GM18499 (cell line): ENCODE data around the gene GABRB1.
A peak's percentile ranks its signal among the peaks of the same experiment; 100 is the strongest.

ENCODE experiments used
- ATAC-seq: cut with Tn5 transposase; IDR thresholded peaks from one replicate; pipeline ENCODE4 v1.9.1; 2021; ENCODE audit warnings: moderate number of reproducible peaks; ENCODE audit not compliant: insufficient read depth, unreplicated experiment

The GABRB1 gene

GRCh38 chr4:47442980-47443379 is 411.6 kb downstream of the GABRB1 start:
- no peak for ATAC-seq

GRCh38 chr4:47444031-47444430 is 412.7 kb downstream of the GABRB1 start:
- ATAC-seq: no peak

GRCh38 chr4:47451657-47452056 is 420.3 kb downstream of the GABRB1 start:
- ATAC-seq: no peak

- ATAC-seq: no peak
These were observed 431.4 kb downstream of the GABRB1 start for GRCh38 chr4:47462799-47463234.

- peak; percentile 84 for ATAC-seq
These were observed 432.0 kb downstream of the GABRB1 start, which contains the start of gene COMMD8 for GRCh38 chr4:47463235-47463956. Gene COMMD8 (minus strand): TSS chr4:47463702. CDS start chr4:47463651, 51 bp downstream.

- ATAC-seq: peak; percentile 33
These were observed 433.6 kb downstream of the GABRB1 start for GRCh38 chr4:47465004-47465403.

GRCh38 chr4:47466056-47466785 is 434.9 kb downstream of the GABRB1 start:
- no peak for ATAC-seq

GRCh38 chr4:47468706-47469365 is 437.5 kb downstream of the GABRB1 start:
- no peak for ATAC-seq

- ATAC-seq: no peak
These were observed 438.6 kb downstream of the GABRB1 start for GRCh38 chr4:47469951-47470350.

- ATAC-seq: no peak
These were observed 439.7 kb downstream of the GABRB1 start for GRCh38 chr4:47471064-47471463.

- ATAC-seq: no peak
These were observed 440.2 kb downstream of the GABRB1 start for GRCh38 chr4:47471591-47471990.

- no peak for ATAC-seq
These were observed 441.9 kb downstream of the GABRB1 start for GRCh38 chr4:47473141-47473750.

GRCh38 chr4:47474799-47475198 is 443.4 kb downstream of the GABRB1 start:
- no peak for ATAC-seq

- ATAC-seq: no peak
These were observed 444.0 kb downstream of the GABRB1 start for GRCh38 chr4:47475411-47475810.
